ENCODE results near the gene FGF16. TPM values are rescaled to one million over a fixed set of nuclear protein-coding genes. Genes with fewer than 3 reads are reported as not detected.
"Not testable (repeated sequence)": the region's sequence is repeated elsewhere in the genome, so short reads cannot be mapped to it uniquely, and the experiment has no call there.

Gene FGF16
- polyA plus RNA-seq, 3 donors: not detected

DNA sequence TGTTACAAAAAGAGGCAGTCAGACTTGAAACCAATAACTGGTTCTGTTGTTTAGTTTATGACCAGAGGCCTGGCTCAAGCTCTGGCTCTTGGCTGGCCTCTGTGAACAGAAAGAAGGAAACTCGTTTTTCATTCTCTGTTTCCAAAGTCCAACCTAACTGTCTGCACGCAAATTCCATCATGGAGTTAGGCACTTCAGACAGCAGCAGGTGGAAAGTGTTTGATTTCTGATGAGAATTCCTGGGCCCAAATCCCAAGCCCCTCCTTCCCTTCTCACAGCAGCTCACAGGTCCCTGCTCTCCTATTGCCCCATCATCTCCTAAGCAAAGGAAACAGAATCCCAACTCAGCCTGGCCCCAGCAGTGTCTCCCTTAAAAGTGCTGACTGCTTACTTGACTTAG, 42.8 kb upstream of the FGF16 start:
- no CpG with 5 or more reads among the region's 2 CpGs for WGBS (ENCODE audit: insufficient coverage)
- no peaks in the 10 kb centered on the region for H3K4me1 ChIP-seq (ENCODE audit: control insufficient read depth in 1 of 2, insufficient read depth in 2 of 2, low read length in 2 of 2)

DNA sequence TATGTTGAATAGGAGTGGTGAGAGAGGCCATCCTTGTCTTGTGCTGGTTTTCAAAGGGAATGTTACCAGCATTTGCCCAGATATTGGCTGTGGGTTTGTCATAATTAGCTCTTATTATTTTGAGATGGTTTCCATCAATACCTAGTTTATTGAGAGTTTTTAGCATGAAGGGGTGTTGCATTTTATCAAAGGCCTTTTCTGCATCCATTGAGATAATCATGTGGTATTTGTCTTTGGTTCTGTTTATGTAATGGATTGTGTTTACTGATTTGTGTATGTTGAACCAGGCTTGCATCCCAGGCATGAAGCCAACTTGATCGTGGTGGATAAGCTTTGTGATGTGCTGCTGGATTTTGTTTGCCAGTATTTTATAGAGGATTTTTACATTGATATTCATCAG, 39.4 kb upstream of the FGF16 start:
- not testable (repeated sequence) for H3K4me1 ChIP-seq (ENCODE audit: control insufficient read depth in 1 of 2, insufficient read depth in 2 of 2, low read length in 2 of 2); H3K4me3 Mint-ChIP-seq

More for the DNA sequence above, 42.8 kb upstream of the FGF16 start:
- no peaks in the 10 kb centered on the region for H3K36me3 Mint-ChIP-seq
- Histone ChIP-seq H3K36me3 (replicated peaks in 1 of 2; ENCODE audit: control insufficient read depth in 1 of 2, insufficient read depth in 2 of 2, low read length in 2 of 2) (no peaks in the 10 kb centered on the region), H3K9me3 (replicated peaks in 1 of 2; ENCODE audit: control insufficient read depth in 1 of 2, insufficient read depth in 1 of 2, low read length in 2 of 2) (no peaks in the 10 kb centered on the region), H2AFZ (ENCODE audit: insufficient read depth, low read depth, low read length, poor library complexity, severe bottlenecking) (no peak overlapping the region), H3K9ac (ENCODE audit: insufficient read depth, low read length, poor library complexity, severe bottlenecking) (no peak overlapping the region), H3K4me2 (replicated peaks; ENCODE audit: extremely low read depth, low read length, poor library complexity, severe bottlenecking) (no peak overlapping the region), H4K20me1 (ENCODE audit: insufficient read depth, low read length) (no peaks in the 10 kb centered on the region), H3K27ac (ENCODE audit: low read depth in 1 of 2, low read length in 2 of 2) (no peak overlapping the region), H3K27me3 (ENCODE audit: control insufficient read depth in 2 of 2, insufficient read depth in 2 of 2, low read length in 2 of 2) (no peaks in the 10 kb centered on the region), H3K79me2 (ENCODE audit: insufficient read depth, low read length) (no peaks in the 10 kb centered on the region), H3K4me3 (replicated peaks in 1 of 3; ENCODE audit: low read depth in 2 of 3, low read length in 3 of 3) (no peak overlapping the region)
- no peak overlapping the region for H3K4me3 Mint-ChIP-seq
- TF ChIP-seq, protein P1, sequence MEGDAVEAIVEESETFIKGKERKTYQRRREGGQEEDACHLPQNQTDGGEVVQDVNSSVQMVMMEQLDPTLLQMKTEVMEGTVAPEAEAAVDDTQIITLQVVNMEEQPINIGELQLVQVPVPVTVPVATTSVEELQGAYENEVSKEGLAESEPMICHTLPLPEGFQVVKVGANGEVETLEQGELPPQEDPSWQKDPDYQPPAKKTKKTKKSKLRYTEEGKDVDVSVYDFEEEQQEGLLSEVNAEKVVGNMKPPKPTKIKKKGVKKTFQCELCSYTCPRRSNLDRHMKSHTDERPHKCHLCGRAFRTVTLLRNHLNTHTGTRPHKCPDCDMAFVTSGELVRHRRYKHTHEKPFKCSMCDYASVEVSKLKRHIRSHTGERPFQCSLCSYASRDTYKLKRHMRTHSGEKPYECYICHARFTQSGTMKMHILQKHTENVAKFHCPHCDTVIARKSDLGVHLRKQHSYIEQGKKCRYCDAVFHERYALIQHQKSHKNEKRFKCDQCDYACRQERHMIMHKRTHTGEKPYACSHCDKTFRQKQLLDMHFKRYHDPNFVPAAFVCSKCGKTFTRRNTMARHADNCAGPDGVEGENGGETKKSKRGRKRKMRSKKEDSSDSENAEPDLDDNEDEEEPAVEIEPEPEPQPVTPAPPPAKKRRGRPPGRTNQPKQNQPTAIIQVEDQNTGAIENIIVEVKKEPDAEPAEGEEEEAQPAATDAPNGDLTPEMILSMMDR (IDR thresholded peaks at IDR 0.05): no peak
- peaks cover 0 to 6% (median 1%) of the 10 kb centered on the region in 3 donors for H3K27me3 Mint-ChIP-seq (ENCODE audit: low read depth in 3 of 3)
- no peak overlapping the region for H3K27ac Mint-ChIP-seq
- peaks cover 0 to 5% (median 2%) of the 10 kb centered on the region in 7 donors for H3K9me3 Mint-ChIP-seq
- H3K4me1 Mint-ChIP-seq: no peaks in the 10 kb centered on the region
- intact Hi-C loops (cut with micrococcal nuclease): no loop called here
- DNase-seq: no peak

More for the DNA sequence above, 39.4 kb upstream of the FGF16 start:
- H3K9ac ChIP-seq (ENCODE audit: insufficient read depth, low read length, poor library complexity, severe bottlenecking); H3K79me2 ChIP-seq (ENCODE audit: insufficient read depth, low read length); H3K27ac Mint-ChIP-seq; H3K9me3 ChIP-seq (replicated peaks in 1 of 2; ENCODE audit: control insufficient read depth in 1 of 2, insufficient read depth in 1 of 2, low read length in 2 of 2); intact Hi-C loops (cut with micrococcal nuclease); H3K27me3 Mint-ChIP-seq (ENCODE audit: low read depth in 3 of 3); H3K4me3 ChIP-seq (replicated peaks in 1 of 3; ENCODE audit: low read depth in 2 of 3, low read length in 3 of 3); H3K4me1 Mint-ChIP-seq; H3K27me3 ChIP-seq (ENCODE audit: control insufficient read depth in 2 of 2, insufficient read depth in 2 of 2, low read length in 2 of 2); H3K4me2 ChIP-seq (replicated peaks; ENCODE audit: extremely low read depth, low read length, poor library complexity, severe bottlenecking); H3K36me3 ChIP-seq (replicated peaks in 1 of 2; ENCODE audit: control insufficient read depth in 1 of 2, insufficient read depth in 2 of 2, low read length in 2 of 2); DNase-seq; H3K36me3 Mint-ChIP-seq; H3K27ac ChIP-seq (ENCODE audit: low read depth in 1 of 2, low read length in 2 of 2); H4K20me1 ChIP-seq (ENCODE audit: insufficient read depth, low read length); H2AFZ ChIP-seq (ENCODE audit: insufficient read depth, low read depth, low read length, poor library complexity, severe bottlenecking): not testable (repeated sequence)
- peaks cover 2 to 11% (median 4%) of the 10 kb centered on the region in 7 donors for H3K9me3 Mint-ChIP-seq
- WGBS (ENCODE audit: insufficient coverage): no CpG with 5 or more reads among the region's 1 CpG

All from CD14-positive monocyte (primary cell).